Kidney (tissue), 14 donors: ENCODE data around the gene ERBB4. TPM values are rescaled to one million over a fixed set of nuclear protein-coding genes. Genes with fewer than 3 reads are reported as not detected.

ENCODE experiments used
- DNase-seq, 5 donors: peaks; one replicate each; pipeline ENCODE4 v3.0.0-alpha.2; 2013 to 2020
- FAIRE-seq: peaks from 2 replicates; lab custom pipeline; 2012; peaks lifted over from hg19 to GRCh38; lab: Jason Lieb, UNC
- H3K27ac ChIP-seq, 2 donors: one replicate each; pipeline ENCODE4 v1.7.0; 2013; ENCODE audit warnings: low read depth in 2 of 2, low read length in 2 of 2, inconsistent platforms in 1 of 2
- H3K27me3 ChIP-seq: one replicate; pipeline ENCODE4 v1.7.1; 2013; ENCODE audit warnings: low read length, inconsistent platforms; ENCODE audit not compliant: control insufficient read depth, insufficient read depth
- H3K36me3 ChIP-seq, 3 donors: one replicate each; pipeline versions ENCODE4 v1.7.0 to v1.7.1; 2013; ENCODE audit warnings: low read length in 3 of 3, control low read depth in 1 of 3, inconsistent platforms in 1 of 3; ENCODE audit not compliant: insufficient read depth in 3 of 3, control insufficient read depth in 2 of 3
- H3K4me1 ChIP-seq, 3 donors: one replicate each; pipeline versions ENCODE4 v1.7.0 to v1.7.1; 2013; ENCODE audit warnings: low read length in 3 of 3, inconsistent platforms in 1 of 3, low read depth in 1 of 3; ENCODE audit not compliant: control insufficient read depth in 2 of 3, insufficient read depth in 2 of 3
- H3K4me3 ChIP-seq, 3 donors: one replicate each; pipeline versions ENCODE4 v1.7.0 to v1.8.1; 2013; ENCODE audit warnings: low read length in 3 of 3, control low read depth in 1 of 3, inconsistent platforms in 1 of 3
- H3K9ac ChIP-seq, 3 donors: one replicate each; pipeline versions ENCODE4 v1.7.0 to v1.7.1; 2013; ENCODE audit warnings: low read length in 3 of 3, control low read depth in 1 of 3, inconsistent platforms in 1 of 3
- H3K9me3 ChIP-seq, 3 donors: one replicate each; pipeline versions ENCODE4 v1.7.0 to v1.7.1; 2013; ENCODE audit warnings: low read length in 3 of 3, control low read depth in 1 of 3, inconsistent platforms in 1 of 3; ENCODE audit not compliant: control insufficient read depth in 2 of 3, insufficient read depth in 1 of 3
- intact Hi-C: fragments of 100-400 bp; cut with DNase I; formaldehyde crosslinking; loops from one replicate; pipeline ENCODE4 v1.11.1; 2022
- polyA plus RNA-seq: library from polyadenylated mRNA; stranded (reverse); fragments of 350-450 nt; fragmentation: Illumina TruSeq; extraction: RNeasy Lipid Tissue Mini Kit (QIAGEN cat#74804); gene quantifications from one replicate; pipeline ENCODE4 v1.2.3, GENCODE V29; 2014; ENCODE audit warnings: low read depth, low replicate concordance; ENCODE audit not compliant: insufficient read depth
- total RNA-seq: library from RNA; stranded (reverse); fragmentation: NEBNext Ultra II Directional; extraction: Animal tissue kit (Norgen Biotek cat#: 25700); gene quantifications from one replicate; pipeline ENCODE4 v1.2.1, GENCODE V29; 2021
- TF ChIP-seq, protein P1 (sequence below): IDR thresholded peaks from 3 replicates; pipeline ENCODE4 v1.5.1; 2012; ENCODE audit warnings: mild to moderate bottlenecking, moderate library complexity, borderline replicate concordance; ENCODE audit not compliant: insufficient read depth; ENCODE audit errors: extremely low read depth
- donor health status: control.
- donor health status: control.
- donor health status: control.
- donor health status: control.
- donor health status: control.
- donor health status: DM: yes; HTN: yes; CAD: no.
- donor health status: Normal renal cell carcinoma (clear cell type).

Gene ERBB4
- total and polyA plus RNA-seq, 2 donors from 2014 or later = 3.9 to 152 TPM

DNA sequence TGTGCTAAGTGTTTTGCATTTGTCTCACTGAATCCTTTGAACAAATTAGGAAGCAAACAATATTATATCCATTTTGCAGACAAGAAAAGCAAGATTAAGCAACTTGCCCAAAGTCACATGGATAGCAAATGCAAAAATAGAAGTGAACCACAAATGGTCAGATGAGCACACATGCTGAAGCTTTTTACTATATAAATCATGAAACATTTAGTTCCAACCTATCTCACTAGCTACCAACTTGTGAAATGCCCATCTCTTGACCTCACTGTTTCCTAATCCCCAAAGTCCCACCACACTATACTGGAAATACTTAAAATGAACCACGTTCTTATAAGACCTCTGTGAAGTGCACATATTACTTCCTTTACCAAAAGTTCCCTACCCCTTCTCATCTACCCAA is 380.5 kb downstream of the ERBB4 start:
- intact Hi-C loops = no loop called here
- DNase-seq (no peak), FAIRE-seq (no peak)
- no peaks in the 10 kb centered on the region for H3K4me1 ChIP-seq
- no peaks in the 10 kb centered on the region for H3K27me3 ChIP-seq
- TF ChIP-seq, protein P1, sequence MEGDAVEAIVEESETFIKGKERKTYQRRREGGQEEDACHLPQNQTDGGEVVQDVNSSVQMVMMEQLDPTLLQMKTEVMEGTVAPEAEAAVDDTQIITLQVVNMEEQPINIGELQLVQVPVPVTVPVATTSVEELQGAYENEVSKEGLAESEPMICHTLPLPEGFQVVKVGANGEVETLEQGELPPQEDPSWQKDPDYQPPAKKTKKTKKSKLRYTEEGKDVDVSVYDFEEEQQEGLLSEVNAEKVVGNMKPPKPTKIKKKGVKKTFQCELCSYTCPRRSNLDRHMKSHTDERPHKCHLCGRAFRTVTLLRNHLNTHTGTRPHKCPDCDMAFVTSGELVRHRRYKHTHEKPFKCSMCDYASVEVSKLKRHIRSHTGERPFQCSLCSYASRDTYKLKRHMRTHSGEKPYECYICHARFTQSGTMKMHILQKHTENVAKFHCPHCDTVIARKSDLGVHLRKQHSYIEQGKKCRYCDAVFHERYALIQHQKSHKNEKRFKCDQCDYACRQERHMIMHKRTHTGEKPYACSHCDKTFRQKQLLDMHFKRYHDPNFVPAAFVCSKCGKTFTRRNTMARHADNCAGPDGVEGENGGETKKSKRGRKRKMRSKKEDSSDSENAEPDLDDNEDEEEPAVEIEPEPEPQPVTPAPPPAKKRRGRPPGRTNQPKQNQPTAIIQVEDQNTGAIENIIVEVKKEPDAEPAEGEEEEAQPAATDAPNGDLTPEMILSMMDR = no peak
- no peak overlapping the region for H3K9ac ChIP-seq
- no peak overlapping the region for H3K27ac ChIP-seq
- no peaks in the 10 kb centered on the region for H3K36me3 ChIP-seq
- no peaks in the 10 kb centered on the region for H3K9me3 ChIP-seq
- H3K4me3 ChIP-seq = no peak overlapping the region

DNA sequence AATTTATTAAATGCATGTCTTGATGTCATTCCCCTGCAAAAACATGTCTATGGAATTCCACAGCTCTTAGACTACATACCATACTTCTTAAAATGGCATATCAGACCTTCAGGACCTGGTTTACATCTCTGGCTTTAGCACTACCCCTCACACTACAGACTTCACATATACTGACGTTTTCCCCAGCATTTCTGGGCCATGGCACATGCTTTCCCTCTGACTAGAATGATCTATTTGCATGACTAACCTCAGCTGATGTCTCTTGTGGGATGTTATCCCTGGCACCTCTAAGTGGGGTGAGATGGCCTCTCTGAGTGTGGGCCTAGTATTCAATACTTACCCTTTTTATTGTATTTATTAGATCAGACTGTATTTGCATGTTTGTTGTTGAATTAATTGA is 381.6 kb downstream of the ERBB4 start:
- no peak overlapping the region for H3K27ac ChIP-seq
- intact Hi-C loops = no loop called here
- no peaks in the 10 kb centered on the region for H3K9me3 ChIP-seq
- TF ChIP-seq, protein P1 = no peak
- H3K9ac ChIP-seq = no peak overlapping the region
- no peaks in the 10 kb centered on the region for H3K27me3 ChIP-seq
- FAIRE-seq (no peak), DNase-seq (no peak)
- no peaks in the 10 kb centered on the region for H3K4me1 ChIP-seq
- no peak overlapping the region for H3K4me3 ChIP-seq
- H3K36me3 ChIP-seq = no peaks in the 10 kb centered on the region

DNA sequence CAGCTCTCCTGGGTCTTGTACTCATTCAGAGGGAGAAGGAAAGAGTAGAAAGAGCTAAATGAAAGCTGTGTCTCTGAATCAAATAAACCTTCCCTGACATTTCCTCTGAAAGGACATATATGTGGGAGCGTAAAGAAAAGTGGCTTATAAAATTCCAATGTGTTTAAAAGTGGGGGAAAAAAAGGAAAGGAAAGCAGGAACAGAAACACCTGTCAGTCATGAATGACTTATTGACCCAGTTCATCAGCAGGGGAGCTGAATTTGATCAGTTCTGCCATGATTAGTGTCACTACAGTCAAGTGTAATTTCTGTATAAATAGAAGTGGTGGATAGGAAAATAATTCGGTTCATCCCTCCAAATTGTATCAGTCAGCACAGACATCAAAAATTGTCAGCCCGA is 382.5 kb downstream of the ERBB4 start:
- Histone ChIP-seq H3K27me3 (no peaks in the 10 kb centered on the region), H3K4me3 (no peak overlapping the region), H3K36me3 (no peaks in the 10 kb centered on the region), H3K9me3 (no peaks in the 10 kb centered on the region), H3K27ac (no peak overlapping the region), H3K4me1 (no peaks in the 10 kb centered on the region), H3K9ac (no peak overlapping the region)
- intact Hi-C loops = no loop called here
- no peak for FAIRE-seq
- DNase-seq = no peak
- TF ChIP-seq, protein P1 = no peak

DNA sequence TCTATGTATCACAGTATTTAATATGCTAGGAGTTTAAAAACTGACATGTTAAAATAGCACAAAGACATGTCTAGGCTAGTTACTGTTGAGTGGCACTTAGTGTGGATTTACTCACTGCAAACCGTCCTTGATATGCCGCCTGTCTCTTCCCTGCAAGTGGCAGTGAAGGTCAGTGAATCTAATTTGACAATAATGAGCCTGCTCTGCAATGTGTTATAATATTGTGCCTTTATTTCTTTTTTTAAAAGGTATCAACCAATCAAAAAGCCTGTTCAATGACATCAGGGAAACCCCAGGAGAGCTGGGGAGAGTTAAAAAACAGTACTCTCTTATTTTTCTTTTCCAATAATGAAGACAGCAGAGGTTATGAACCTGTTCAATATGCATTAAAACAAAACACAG is 384.1 kb downstream of the ERBB4 start:
- DNase-seq = no peak
- Histone ChIP-seq H3K27me3 (no peaks in the 10 kb centered on the region), H3K9me3 (no peaks in the 10 kb centered on the region), H3K4me1 (no peaks in the 10 kb centered on the region), H3K9ac (no peak overlapping the region), H3K4me3 (no peak overlapping the region), H3K36me3 (no peaks in the 10 kb centered on the region), H3K27ac (no peak overlapping the region)
- TF ChIP-seq, protein P1 = no peak
- intact Hi-C loops = no loop called here
- FAIRE-seq = no peak
